HG03342 (cell line): ENCODE measurements around the gene SENP6.
"Not testable (repeated sequence)": the region's sequence is repeated elsewhere in the genome, so short reads cannot be mapped to it uniquely, and the experiment has no call there.

ENCODE experiments used
- ATAC-seq: cut with Tn5 transposase; IDR thresholded peaks from one replicate; pipeline ENCODE4 v1.9.1; 2021; ENCODE audit warnings: mild to moderate bottlenecking, moderate library complexity; ENCODE audit not compliant: unreplicated experiment

The SENP6 gene

GRCh38 chr6:75608956-75609533 is 7.4 kb downstream of the SENP6 start:
- ATAC-seq, result no peak

DNA sequence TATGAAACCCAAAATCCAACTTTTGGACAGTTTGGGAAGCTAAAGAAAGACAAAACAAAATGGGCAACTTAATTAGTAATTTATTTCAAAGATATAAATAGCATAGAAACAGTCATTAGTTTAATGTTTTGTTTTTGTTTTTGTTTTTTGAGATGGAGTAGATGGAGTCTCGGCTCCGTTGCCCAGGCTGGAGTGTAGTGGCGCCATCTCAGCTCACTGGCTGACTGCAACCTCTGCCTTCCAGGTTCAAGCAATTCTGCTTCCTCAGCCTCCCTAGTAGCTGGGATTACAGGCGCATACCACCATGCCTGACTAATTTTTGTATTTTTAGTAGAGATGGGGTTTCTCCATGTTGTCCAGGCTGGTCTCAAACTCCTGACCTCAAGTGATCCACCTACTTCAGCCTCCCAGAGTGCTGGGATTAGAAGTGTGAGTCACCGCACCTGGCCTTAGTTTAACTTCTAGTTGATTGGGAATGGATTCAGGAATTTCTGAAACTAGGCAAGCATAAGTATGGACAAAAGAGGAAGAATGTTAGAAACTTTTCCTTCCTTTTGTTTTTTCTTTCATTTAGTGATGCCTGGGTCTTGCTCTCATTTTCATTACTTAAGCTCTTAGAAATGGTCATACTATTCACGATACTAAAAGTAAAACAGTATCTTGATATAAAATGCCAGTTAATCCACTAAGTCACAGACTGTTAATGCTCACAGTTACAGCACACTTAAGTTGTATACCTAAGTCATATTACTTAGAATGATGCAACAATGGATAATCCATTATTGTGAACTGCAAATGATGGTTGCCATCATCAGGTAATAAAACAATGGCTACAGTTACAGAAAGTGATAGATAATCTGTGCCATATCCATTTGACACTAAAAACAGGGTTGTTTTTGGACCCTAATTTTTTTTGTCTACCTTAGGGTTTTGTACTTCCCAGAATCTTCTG is 8.2 kb downstream of the SENP6 start:
- ATAC-seq, result no peak

DNA sequence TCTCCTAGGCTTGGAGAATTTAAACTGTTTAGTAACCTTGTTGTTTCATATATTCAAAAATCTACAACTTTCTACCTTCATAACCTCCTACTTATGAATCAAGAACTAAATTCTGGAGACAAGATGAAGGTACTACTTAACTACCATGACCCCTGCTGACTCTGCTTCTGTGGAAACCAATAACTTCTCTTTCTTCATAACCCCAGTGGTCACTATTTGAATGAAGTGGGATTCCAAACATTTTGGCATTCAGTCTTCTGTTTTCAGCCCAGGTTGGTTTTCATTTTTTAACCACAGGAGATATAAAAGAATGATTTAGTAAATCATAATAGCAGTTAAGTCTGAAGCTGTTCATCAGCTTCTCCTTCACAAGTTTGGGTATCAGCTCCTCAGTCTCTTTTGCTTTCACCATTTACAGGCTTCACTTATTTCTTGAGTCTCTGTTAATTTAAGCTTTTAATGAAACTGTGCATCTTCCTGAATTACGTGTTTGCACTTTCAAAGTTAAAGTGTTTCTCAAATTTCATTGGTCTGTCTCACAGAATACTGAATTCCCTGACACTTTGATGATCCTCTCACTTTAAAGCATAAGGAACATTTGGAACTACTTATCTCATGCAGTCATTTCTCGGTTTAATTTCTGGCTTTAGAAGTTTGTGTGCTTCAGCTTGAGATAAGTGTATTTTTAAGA is 9.5 kb downstream of the SENP6 start:
- ATAC-seq, result no peak

- no peak for ATAC-seq
Measured at GRCh38 chr6:75611702-75612375, 10.2 kb downstream of the SENP6 start.

GRCh38 chr6:75612434-75612833 is 10.8 kb downstream of the SENP6 start:
- no peak for ATAC-seq

- no peak for ATAC-seq
Measured at GRCh38 chr6:75613056-75613501, 11.4 kb downstream of the SENP6 start.

- ATAC-seq, result no peak
Measured at GRCh38 chr6:75618437-75618836, 16.8 kb downstream of the SENP6 start.

DNA sequence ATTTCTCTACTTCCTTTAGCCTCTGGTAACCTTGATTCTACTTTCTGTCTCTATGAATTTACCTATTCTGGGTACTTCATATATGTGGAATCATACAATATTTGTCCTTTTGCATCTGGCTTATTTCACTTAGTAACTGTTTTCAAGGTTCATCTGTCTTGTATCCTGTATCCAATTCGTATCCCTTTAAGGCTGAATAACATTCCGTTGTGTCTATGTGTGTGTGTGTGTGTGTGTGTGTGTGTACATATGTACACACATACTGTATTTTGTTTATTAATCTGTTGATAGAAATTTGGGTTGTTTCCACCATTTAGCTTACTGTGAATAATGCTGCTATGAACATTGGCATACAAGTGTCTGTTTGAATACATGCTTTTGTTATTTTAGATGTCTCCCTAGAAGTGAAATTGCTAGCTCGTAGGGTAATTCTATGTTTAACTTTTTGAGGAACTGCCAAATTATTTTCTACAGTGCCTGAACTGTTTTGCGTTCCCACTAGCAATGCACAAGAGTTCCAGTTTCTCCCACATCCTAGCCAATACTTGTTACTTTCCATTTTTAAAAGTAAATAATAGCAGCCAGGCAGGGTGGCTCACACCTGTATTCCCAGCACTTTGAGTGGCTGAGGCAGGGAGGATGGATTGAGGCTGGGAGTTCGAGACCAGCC is 17.7 kb downstream of the SENP6 start:
- ATAC-seq, result no peak

- ATAC-seq, result no peak
Measured at GRCh38 chr6:75620381-75621304, 19.0 kb downstream of the SENP6 start.

DNA sequence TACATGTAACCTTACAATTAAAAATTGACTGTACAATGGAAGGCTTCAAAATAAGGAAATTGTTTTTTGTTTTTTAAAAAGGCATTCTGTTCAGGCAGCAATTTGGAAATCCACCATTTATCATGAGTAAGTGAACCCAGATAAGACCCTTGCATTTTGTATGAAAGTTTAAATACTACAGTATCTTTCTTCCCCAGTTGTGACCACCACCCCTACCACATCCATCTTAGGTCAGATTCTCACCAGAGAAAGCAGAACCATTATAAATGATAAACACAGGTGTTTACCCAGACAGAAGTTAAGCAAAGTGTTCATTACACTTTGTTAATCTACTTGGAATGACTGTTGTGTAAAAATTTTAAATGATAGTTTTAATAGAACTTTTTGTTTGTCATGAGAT is 20.2 kb downstream of the SENP6 start:
- no peak for ATAC-seq

DNA sequence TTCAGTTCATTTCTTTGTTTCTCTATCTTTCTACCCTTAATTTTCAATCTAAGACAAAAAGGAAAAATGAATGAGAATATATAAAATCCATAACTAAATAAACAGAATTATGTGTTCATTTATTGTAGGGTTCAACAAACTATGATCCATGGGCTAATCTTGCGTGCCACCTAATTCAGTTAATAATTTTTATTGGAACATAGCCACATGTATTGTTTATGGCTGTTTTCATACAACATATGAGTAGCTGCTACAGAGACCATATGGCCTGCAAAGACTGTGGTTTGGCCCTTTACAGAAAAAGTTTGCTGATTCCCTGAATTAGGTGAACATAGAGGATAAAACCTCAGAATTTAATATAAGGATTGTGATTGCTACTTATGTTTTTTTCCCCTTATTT is 21.8 kb downstream of the SENP6 start:
- ATAC-seq, result no peak

DNA sequence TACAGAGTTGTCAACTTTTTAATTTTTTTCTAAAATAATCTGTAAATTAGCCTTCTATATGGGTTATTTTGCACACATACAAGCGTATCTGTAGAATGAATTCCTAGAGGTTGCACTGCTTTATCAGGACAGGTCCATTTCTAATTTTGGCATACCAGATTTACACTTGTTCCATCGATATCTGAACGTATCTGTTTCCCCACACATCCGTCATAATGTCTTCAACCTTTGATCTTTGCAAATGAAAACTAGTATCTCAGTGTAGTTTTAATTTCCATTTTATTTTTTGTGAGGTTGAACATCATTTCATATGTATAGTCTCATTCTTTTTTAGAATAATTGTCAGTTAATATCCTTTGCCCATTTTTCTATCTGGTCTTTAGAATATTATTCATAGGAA is 22.7 kb downstream of the SENP6 start:
- no peak for ATAC-seq

GRCh38 chr6:75624988-75625387 is 23.3 kb downstream of the SENP6 start:
- no peak for ATAC-seq

DNA sequence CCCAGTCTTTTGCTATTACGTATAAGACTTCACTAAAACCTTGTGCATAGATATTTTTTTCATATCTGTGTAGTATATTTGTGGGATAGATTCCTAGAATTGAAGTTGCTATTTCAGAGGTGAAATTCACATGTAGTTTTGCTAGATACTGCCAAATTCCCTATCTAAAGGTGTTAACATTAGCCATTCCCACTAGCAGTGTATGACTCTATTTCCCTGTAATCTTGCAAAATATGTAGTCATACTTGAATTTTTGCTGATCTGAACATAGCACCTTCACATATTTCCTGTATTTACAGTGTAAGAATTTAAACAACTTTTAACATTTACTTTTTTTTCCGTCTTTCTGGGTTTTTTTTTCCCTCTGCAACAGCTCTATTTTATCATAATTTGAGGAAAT is 24.9 kb downstream of the SENP6 start:
- ATAC-seq, result no peak

GRCh38 chr6:75627708-75628107 is 26.0 kb downstream of the SENP6 start:
- not testable (repeated sequence) for ATAC-seq

GRCh38 chr6:75631859-75632635 is 30.4 kb downstream of the SENP6 start:
- ATAC-seq, result no peak

DNA sequence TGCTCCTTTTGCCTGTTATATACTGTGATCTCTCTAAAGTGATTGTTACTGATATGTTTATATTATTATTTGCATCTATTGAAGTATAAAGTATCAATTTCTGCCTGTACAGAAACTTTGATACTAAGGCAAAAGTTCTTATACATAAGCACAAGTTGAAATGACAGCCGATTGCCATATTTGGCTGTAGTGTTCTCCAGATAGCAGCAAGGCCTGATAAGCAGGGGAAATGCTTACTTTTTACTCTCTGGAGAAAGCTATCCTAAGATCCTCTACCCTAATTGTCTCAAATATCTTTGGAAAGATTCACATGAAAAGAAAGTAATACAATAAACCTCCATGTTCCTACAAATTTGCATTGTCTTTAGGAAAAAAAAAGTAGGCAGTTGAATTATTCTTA is 31.4 kb downstream of the SENP6 start:
- ATAC-seq, result no peak

DNA sequence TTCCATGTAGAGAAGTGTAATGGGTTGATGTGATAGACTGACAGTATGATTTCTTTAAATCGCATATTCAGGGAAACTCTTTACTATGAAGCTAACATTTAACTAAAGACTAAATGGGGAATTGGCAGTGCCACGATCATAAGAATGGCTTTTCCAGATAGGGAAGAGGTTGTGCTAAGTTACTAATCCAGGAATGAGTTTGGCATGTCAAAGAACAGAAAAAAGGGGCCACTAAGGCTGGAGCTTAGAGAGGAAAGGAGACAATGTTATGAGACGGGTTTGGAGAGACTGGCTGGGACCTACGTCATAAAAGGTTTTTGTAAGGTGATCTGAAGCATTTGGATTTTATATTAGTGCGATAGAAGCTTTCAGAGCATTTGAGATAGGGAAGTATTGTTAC is 40.6 kb downstream of the SENP6 start:
- no peak for ATAC-seq

- no peak for ATAC-seq
Measured at GRCh38 chr6:75643173-75643572, 41.5 kb downstream of the SENP6 start.
